ENCODE measurements around the gene NDUFV1.
"Not testable (repeated sequence)": the region's sequence is repeated elsewhere in the genome, so short reads cannot be mapped to it uniquely, and the experiment has no call there.

NDUFV1 gene

GRCh38 chr11:67634366-67635230 is 27.9 kb downstream of the NDUFV1 start:
- Histone ChIP-seq H2BK5ac (ENCODE audit: low read length) (peak overlapping the region; percentile 6), H3K9me3 (replicated peaks in 1 of 2; ENCODE audit: control insufficient read depth in 2 of 2, insufficient read depth in 1 of 2, low read depth in 1 of 2, low read length in 2 of 2) (no peaks in the 10 kb centered on the region), H3K4me3 (ENCODE audit: low read length in 2 of 2) (no peak overlapping the region), H3K79me1 (ENCODE audit: low read depth, low read length) (no peaks in the 10 kb centered on the region), H2BK120ac (ENCODE audit: low read depth, low read length) (no peak overlapping the region), H2BK15ac (ENCODE audit: low read length) (peak overlapping the region; percentile 89), H2BK12ac (ENCODE audit: low read length) (peak overlapping the region; percentile 93), H4K8ac (ENCODE audit: low read depth, low read length) (no peak overlapping the region), H3K27ac (replicated peaks; ENCODE audit: low read length) (no peak overlapping the region), H4K91ac (ENCODE audit: low read depth, low read length, poor library complexity) (peak overlapping the region; percentile 72), H3K9ac (ENCODE audit: low read depth, low read length, poor library complexity) (peak overlapping the region; percentile 60), H3K4me2 (ENCODE audit: insufficient read depth, low read length, poor library complexity, severe bottlenecking) (no peak overlapping the region), H3K14ac (ENCODE audit: low read length) (peak overlapping the region; percentile 27), H2AK5ac (ENCODE audit: low read depth, low read length) (peak overlapping the region; percentile 48), H3K23ac (ENCODE audit: low read depth, low read length, poor library complexity) (peak overlapping the region; percentile 91), H3K36me3 (replicated peaks in 1 of 2; ENCODE audit: control insufficient read depth in 2 of 2, insufficient read depth in 2 of 2, low read length in 2 of 2) (no peaks in the 10 kb centered on the region), H3K4me1 (ENCODE audit: control insufficient read depth in 2 of 2, insufficient read depth in 1 of 2, low read depth in 1 of 2, low read length in 2 of 2) (peaks cover 8 to 17% of the 10 kb centered on the region in 2 donors), H3K27me3 (ENCODE audit: control insufficient read depth in 3 of 3, insufficient read depth in 3 of 3, low read depth in 1 of 3, low read length in 3 of 3) (peaks cover 0 to 2% (median 0%) of the 10 kb centered on the region in 3 experiments), H3K4ac (ENCODE audit: low read length) (peak overlapping the region; percentile 90), H2AFZ (ENCODE audit: low read length) (no peak overlapping the region), H3K18ac (ENCODE audit: low read length) (peak overlapping the region; percentile 90)
- no peak for DNase-seq (ENCODE audit: low spot score)
- no CpG with 5 or more reads among the region's 20 CpGs for WGBS, 2 donors (ENCODE audit: extremely low coverage in 2 of 2, insufficient read length in 2 of 2, insufficient replicate concordance in 1 of 2)

DNA sequence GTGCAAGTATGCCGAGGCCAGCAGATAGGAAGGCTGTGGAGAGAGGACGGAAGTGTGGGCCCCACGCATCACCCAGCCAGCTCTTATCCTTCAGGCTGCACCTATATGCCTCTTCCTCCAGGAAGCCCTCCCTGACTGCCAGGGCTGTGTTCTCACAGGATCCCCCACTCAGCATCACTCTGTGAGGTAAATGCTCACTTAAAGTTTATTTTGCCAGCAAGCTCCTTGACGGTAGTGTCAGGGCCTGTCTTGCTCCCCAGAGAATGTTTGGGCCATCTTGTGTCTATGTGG is 28.4 kb downstream of the NDUFV1 start:
- Histone ChIP-seq H3K9ac (ENCODE audit: low read depth, low read length, poor library complexity) (no peak overlapping the region), H2BK120ac (ENCODE audit: low read depth, low read length) (no peak overlapping the region), H2BK12ac (ENCODE audit: low read length) (no peak overlapping the region), H3K4me3 (ENCODE audit: low read length in 2 of 2) (no peak overlapping the region), H3K23ac (ENCODE audit: low read depth, low read length, poor library complexity) (no peak overlapping the region), H2BK15ac (ENCODE audit: low read length) (no peak overlapping the region), H3K4ac (ENCODE audit: low read length) (peak overlapping the region; percentile 61), H4K91ac (ENCODE audit: low read depth, low read length, poor library complexity) (no peak overlapping the region), H3K79me1 (ENCODE audit: low read depth, low read length) (no peaks in the 10 kb centered on the region), H3K27ac (replicated peaks; ENCODE audit: low read length) (no peak overlapping the region), H3K9me3 (replicated peaks in 1 of 2; ENCODE audit: control insufficient read depth in 2 of 2, insufficient read depth in 1 of 2, low read depth in 1 of 2, low read length in 2 of 2) (peaks cover 0 to under 1% of the 10 kb centered on the region in 2 donors), H3K36me3 (replicated peaks in 1 of 2; ENCODE audit: control insufficient read depth in 2 of 2, insufficient read depth in 2 of 2, low read length in 2 of 2) (no peaks in the 10 kb centered on the region), H2AFZ (ENCODE audit: low read length) (no peak overlapping the region), H3K18ac (ENCODE audit: low read length) (no peak overlapping the region), H2BK5ac (ENCODE audit: low read length) (no peak overlapping the region), H3K27me3 (ENCODE audit: control insufficient read depth in 3 of 3, insufficient read depth in 3 of 3, low read depth in 1 of 3, low read length in 3 of 3) (peaks cover 0 to 2% (median 1%) of the 10 kb centered on the region in 3 experiments), H3K4me1 (ENCODE audit: control insufficient read depth in 2 of 2, insufficient read depth in 1 of 2, low read depth in 1 of 2, low read length in 2 of 2) (peaks cover 12 to 17% of the 10 kb centered on the region in 2 donors), H3K14ac (ENCODE audit: low read length) (no peak overlapping the region), H3K4me2 (ENCODE audit: insufficient read depth, low read length, poor library complexity, severe bottlenecking) (no peak overlapping the region), H4K8ac (ENCODE audit: low read depth, low read length) (no peak overlapping the region), H2AK5ac (ENCODE audit: low read depth, low read length) (peak overlapping the region; percentile 20)
- DNase-seq (ENCODE audit: low spot score): no peak
- WGBS, 2 donors (ENCODE audit: extremely low coverage in 2 of 2, insufficient read length in 2 of 2, insufficient replicate concordance in 1 of 2): no CpG with 5 or more reads among the region's 4 CpGs

DNA sequence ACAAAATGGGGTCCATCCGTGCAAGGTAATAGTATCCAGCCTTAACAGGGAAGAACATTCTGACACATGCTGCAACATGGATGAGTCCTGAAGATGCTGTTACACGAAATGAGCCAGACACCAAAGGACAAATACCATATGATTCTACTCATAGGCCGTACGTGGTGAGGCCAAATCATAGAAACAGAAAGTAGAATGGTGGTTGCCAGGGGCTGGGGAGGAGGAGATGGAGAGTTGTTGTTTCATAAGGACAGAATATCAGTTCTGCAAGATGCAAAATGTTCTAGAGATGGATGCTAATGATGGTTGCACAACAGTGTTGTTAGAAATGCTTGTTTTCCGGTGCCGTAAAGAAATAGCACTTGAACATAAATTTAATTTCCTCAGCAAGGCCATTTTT is 30.2 kb downstream of the NDUFV1 start:
- Histone ChIP-seq H2BK120ac (ENCODE audit: low read depth, low read length) (no peak overlapping the region), H3K23ac (ENCODE audit: low read depth, low read length, poor library complexity) (no peak overlapping the region), H2BK15ac (ENCODE audit: low read length) (no peak overlapping the region), H3K4ac (ENCODE audit: low read length) (no peak overlapping the region), H2BK12ac (ENCODE audit: low read length) (no peak overlapping the region), H3K14ac (ENCODE audit: low read length) (no peak overlapping the region), H3K79me1 (ENCODE audit: low read depth, low read length) (no peaks in the 10 kb centered on the region), H3K36me3 (replicated peaks in 1 of 2; ENCODE audit: control insufficient read depth in 2 of 2, insufficient read depth in 2 of 2, low read length in 2 of 2) (no peaks in the 10 kb centered on the region), H4K91ac (ENCODE audit: low read depth, low read length, poor library complexity) (no peak overlapping the region), H3K9ac (ENCODE audit: low read depth, low read length, poor library complexity) (no peak overlapping the region), H3K9me3 (replicated peaks in 1 of 2; ENCODE audit: control insufficient read depth in 2 of 2, insufficient read depth in 1 of 2, low read depth in 1 of 2, low read length in 2 of 2) (peaks cover 0 to 2% of the 10 kb centered on the region in 2 donors), H3K27me3 (ENCODE audit: control insufficient read depth in 3 of 3, insufficient read depth in 3 of 3, low read depth in 1 of 3, low read length in 3 of 3) (peaks cover 0 to 5% (median 2%) of the 10 kb centered on the region in 3 experiments), H3K4me3 (ENCODE audit: low read length in 2 of 2) (no peak overlapping the region), H3K4me1 (ENCODE audit: control insufficient read depth in 2 of 2, insufficient read depth in 1 of 2, low read depth in 1 of 2, low read length in 2 of 2) (peaks cover 8 to 12% of the 10 kb centered on the region in 2 donors), H2AK5ac (ENCODE audit: low read depth, low read length) (no peak overlapping the region), H4K8ac (ENCODE audit: low read depth, low read length) (no peak overlapping the region), H3K4me2 (ENCODE audit: insufficient read depth, low read length, poor library complexity, severe bottlenecking) (no peak overlapping the region), H2AFZ (ENCODE audit: low read length) (no peak overlapping the region), H3K27ac (replicated peaks; ENCODE audit: low read length) (no peak overlapping the region), H2BK5ac (ENCODE audit: low read length) (no peak overlapping the region), H3K18ac (ENCODE audit: low read length) (no peak overlapping the region)
- WGBS, 2 donors (ENCODE audit: extremely low coverage in 2 of 2, insufficient read length in 2 of 2, insufficient replicate concordance in 1 of 2): no CpG with 5 or more reads among the region's 6 CpGs
- DNase-seq (ENCODE audit: low spot score): no peak

DNA sequence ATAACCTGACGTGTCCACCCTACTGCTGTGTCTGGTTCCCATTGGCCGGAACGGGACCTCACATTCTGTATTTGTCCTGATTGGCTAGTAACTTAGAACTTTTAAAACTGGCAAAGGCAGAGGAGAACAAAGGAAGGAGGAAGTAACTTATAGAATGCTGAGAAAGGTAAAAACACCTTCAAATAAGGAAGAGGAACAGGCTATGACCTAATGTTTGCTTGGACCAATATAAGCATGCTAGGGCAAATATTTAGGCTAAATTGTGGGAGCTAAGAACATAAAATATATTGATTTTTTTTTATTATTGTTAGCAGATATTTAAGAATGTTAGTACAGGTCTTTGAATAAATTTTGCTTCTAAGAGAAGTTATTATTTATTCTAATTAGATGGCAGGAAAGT is 30.7 kb downstream of the NDUFV1 start:
- H3K4me3 ChIP-seq (ENCODE audit: low read length in 2 of 2); DNase-seq (ENCODE audit: low spot score); H2BK12ac ChIP-seq (ENCODE audit: low read length); H3K14ac ChIP-seq (ENCODE audit: low read length); H3K18ac ChIP-seq (ENCODE audit: low read length); H3K79me1 ChIP-seq (ENCODE audit: low read depth, low read length); H3K9ac ChIP-seq (ENCODE audit: low read depth, low read length, poor library complexity); H2AFZ ChIP-seq (ENCODE audit: low read length); H2AK5ac ChIP-seq (ENCODE audit: low read depth, low read length); H4K91ac ChIP-seq (ENCODE audit: low read depth, low read length, poor library complexity); H2BK5ac ChIP-seq (ENCODE audit: low read length); H3K4me2 ChIP-seq (ENCODE audit: insufficient read depth, low read length, poor library complexity, severe bottlenecking); H3K23ac ChIP-seq (ENCODE audit: low read depth, low read length, poor library complexity); H2BK15ac ChIP-seq (ENCODE audit: low read length); H4K8ac ChIP-seq (ENCODE audit: low read depth, low read length); H3K27ac ChIP-seq (replicated peaks; ENCODE audit: low read length); H3K27me3 ChIP-seq (ENCODE audit: control insufficient read depth in 3 of 3, insufficient read depth in 3 of 3, low read depth in 1 of 3, low read length in 3 of 3); H2BK120ac ChIP-seq (ENCODE audit: low read depth, low read length); H3K4ac ChIP-seq (ENCODE audit: low read length); H3K9me3 ChIP-seq (replicated peaks in 1 of 2; ENCODE audit: control insufficient read depth in 2 of 2, insufficient read depth in 1 of 2, low read depth in 1 of 2, low read length in 2 of 2); H3K36me3 ChIP-seq (replicated peaks in 1 of 2; ENCODE audit: control insufficient read depth in 2 of 2, insufficient read depth in 2 of 2, low read length in 2 of 2): not testable (repeated sequence)
- H3K4me1 ChIP-seq (ENCODE audit: control insufficient read depth in 2 of 2, insufficient read depth in 1 of 2, low read depth in 1 of 2, low read length in 2 of 2): peaks cover 4 to 12% of the 10 kb centered on the region in 2 donors
- no CpG with 5 or more reads among the region's 3 CpGs for WGBS, 2 donors (ENCODE audit: extremely low coverage in 2 of 2, insufficient read length in 2 of 2, insufficient replicate concordance in 1 of 2)
